Measurements from ENCODE around the gene SMIM33.

GRCh38 chr5:139454568-139455290 lies 16.1 kb upstream of the SMIM33 start:
- TF ChIP-seq CTCF (IDR thresholded peaks at IDR 0.05) (no peak), POLR2A (IDR thresholded peaks at IDR 0.05) (no peak), EP300 (IDR thresholded peaks at IDR 0.05) (no peak)
